ENCODE results near the gene POR. TPM values are rescaled to one million over a fixed set of nuclear protein-coding genes. Genes with fewer than 3 reads are reported as not detected.

POR gene
- total and polyA plus RNA-seq, 2 of the 13 experiments (the other 11 are each of a cell fraction or from before 2014, with no cell fraction given) = 145 to 266 TPM

DNA sequence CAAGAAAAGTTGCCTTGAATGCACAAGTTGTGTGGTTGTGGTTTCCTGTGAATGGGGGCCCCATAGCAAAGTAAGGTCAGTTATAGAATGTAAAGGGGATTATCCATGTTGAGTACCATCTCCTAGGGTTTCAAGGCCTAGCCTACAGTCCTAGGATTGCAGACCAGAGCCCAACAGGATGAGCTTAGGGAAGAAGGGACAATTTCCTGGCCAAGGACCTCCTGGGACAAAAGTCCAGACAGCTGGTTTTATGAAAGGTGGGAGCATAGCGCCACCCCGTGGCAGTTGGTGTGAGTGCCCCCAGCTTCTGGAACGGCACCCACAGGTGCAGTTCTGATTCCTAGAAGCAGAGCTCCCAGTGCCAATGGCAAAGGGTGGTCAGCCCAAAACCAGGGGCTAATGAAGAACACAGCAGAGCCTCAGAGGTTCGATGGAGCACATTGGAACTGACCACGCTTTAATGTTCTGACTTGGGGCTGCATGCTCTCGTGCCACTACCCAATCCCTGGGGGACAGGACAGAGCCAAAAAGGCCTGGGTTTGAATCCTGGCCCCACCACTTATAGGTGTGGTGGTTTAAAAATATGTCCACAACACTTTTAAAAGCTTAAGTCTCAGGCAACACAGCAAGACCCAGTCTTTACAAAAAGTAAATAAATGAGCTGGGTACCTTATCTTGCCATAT lies 105.2 kb downstream of the POR start (continued):
- no peak for TF ChIP-seq ZMYM3 (CRISPR knock-in tag; IDR thresholded peaks at IDR 0.05)
- no peak for TF ChIP-seq CREM (IDR thresholded peaks at IDR 0.05)
- no peak for TF ChIP-seq CREM (CRISPR knock-in tag; IDR thresholded peaks at IDR 0.05)
- peak; percentile 51 for TF ChIP-seq SAP130 (CRISPR knock-in tag; IDR thresholded peaks at IDR 0.05; ENCODE audit: low read depth)
- TF ChIP-seq, protein P1, sequence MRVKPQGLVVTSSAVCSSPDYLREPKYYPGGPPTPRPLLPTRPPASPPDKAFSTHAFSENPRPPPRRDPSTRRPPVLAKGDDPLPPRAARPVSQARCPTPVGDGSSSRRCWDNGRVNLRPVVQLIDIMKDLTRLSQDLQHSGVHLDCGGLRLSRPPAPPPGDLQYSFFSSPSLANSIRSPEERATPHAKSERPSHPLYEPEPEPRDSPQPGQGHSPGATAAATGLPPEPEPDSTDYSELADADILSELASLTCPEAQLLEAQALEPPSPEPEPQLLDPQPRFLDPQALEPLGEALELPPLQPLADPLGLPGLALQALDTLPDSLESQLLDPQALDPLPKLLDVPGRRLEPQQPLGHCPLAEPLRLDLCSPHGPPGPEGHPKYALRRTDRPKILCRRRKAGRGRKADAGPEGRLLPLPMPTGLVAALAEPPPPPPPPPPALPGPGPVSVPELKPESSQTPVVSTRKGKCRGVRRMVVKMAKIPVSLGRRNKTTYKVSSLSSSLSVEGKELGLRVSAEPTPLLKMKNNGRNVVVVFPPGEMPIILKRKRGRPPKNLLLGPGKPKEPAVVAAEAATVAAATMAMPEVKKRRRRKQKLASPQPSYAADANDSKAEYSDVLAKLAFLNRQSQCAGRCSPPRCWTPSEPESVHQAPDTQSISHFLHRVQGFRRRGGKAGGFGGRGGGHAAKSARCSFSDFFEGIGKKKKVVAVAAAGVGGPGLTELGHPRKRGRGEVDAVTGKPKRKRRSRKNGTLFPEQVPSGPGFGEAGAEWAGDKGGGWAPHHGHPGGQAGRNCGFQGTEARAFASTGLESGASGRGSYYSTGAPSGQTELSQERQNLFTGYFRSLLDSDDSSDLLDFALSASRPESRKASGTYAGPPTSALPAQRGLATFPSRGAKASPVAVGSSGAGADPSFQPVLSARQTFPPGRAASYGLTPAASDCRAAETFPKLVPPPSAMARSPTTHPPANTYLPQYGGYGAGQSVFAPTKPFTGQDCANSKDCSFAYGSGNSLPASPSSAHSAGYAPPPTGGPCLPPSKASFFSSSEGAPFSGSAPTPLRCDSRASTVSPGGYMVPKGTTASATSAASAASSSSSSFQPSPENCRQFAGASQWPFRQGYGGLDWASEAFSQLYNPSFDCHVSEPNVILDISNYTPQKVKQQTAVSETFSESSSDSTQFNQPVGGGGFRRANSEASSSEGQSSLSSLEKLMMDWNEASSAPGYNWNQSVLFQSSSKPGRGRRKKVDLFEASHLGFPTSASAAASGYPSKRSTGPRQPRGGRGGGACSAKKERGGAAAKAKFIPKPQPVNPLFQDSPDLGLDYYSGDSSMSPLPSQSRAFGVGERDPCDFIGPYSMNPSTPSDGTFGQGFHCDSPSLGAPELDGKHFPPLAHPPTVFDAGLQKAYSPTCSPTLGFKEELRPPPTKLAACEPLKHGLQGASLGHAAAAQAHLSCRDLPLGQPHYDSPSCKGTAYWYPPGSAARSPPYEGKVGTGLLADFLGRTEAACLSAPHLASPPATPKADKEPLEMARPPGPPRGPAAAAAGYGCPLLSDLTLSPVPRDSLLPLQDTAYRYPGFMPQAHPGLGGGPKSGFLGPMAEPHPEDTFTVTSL (CRISPR knock-in tag; IDR thresholded peaks at IDR 0.05; ENCODE audit: borderline replicate concordance) = no peak
- TF ChIP-seq, protein P2, sequence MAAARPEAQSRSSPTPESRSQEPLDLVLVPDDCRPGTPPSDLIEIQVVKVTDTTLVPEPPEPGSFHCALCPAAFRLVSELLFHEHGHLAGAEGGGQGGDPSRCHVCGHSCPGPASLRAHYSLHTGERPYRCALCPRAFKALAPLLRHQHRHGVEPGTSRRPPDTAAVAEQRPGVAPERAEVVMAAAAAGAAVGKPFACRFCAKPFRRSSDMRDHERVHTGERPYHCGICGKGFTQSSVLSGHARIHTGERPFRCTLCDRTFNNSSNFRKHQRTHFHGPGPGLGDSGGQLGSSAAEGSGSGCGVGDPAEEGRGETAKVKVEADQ (CRISPR knock-in tag; IDR thresholded peaks at IDR 0.05; ENCODE audit: borderline replicate concordance) = no peak
- TF ChIP-seq RELA (CRISPR knock-in tag; IDR thresholded peaks at IDR 0.05) = no peak
- no peak for TF ChIP-seq ZNF33A (CRISPR knock-in tag; IDR thresholded peaks at IDR 0.05; ENCODE audit: borderline replicate concordance)
- no peak for TF ChIP-seq HOXA3 (CRISPR knock-in tag; IDR thresholded peaks at IDR 0.05)
- TF ChIP-seq TP53 (CRISPR knock-in tag; conservative IDR thresholded peaks at IDR 0.05) = no peak
- no peak for TF ChIP-seq ZFP41 (CRISPR knock-in tag; IDR thresholded peaks at IDR 0.05; ENCODE audit: borderline replicate concordance)
- no peak for TF ChIP-seq ZMYM2 (CRISPR knock-in tag; IDR thresholded peaks at IDR 0.05)
- TF ChIP-seq, protein P3, sequence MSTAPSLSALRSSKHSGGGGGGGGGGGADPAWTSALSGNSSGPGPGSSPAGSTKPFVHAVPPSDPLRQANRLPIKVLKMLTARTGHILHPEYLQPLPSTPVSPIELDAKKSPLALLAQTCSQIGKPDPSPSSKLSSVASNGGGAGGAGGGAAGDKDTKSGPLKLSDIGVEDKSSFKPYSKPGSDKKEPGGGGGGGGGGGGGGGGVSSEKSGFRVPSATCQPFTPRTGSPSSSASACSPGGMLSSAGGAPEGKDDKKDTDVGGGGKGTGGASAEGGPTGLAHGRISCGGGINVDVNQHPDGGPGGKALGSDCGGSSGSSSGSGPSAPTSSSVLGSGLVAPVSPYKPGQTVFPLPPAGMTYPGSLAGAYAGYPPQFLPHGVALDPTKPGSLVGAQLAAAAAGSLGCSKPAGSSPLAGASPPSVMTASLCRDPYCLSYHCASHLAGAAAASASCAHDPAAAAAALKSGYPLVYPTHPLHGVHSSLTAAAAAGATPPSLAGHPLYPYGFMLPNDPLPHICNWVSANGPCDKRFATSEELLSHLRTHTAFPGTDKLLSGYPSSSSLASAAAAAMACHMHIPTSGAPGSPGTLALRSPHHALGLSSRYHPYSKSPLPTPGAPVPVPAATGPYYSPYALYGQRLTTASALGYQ (CRISPR knock-in tag; IDR thresholded peaks at IDR 0.05) = no peak
- TF ChIP-seq NRL (CRISPR knock-in tag; IDR thresholded peaks at IDR 0.05; ENCODE audit: borderline replicate concordance) = no peak
- TF ChIP-seq PLRG1 (conservative IDR thresholded peaks at IDR 0.05) = no peak
- TF ChIP-seq MXD4 (CRISPR knock-in tag; IDR thresholded peaks at IDR 0.05) = no peak
- TF ChIP-seq HNRNPL (IDR thresholded peaks at IDR 0.05; ENCODE audit: low read depth, low read length) = no peak
- no peak for TF ChIP-seq ZNF256 (CRISPR knock-in tag; conservative IDR thresholded peaks at IDR 0.05)
- TF ChIP-seq ZNF724P (CRISPR knock-in tag; IDR thresholded peaks at IDR 0.05; ENCODE audit: borderline replicate concordance) = no peak
- no peak for TF ChIP-seq KDM4B (CRISPR knock-in tag; IDR thresholded peaks at IDR 0.05)
- TF ChIP-seq ZNF496 (CRISPR knock-in tag; IDR thresholded peaks at IDR 0.05; ENCODE audit: insufficient replicate concordance) = no peak
- peak; percentile 62 for TF ChIP-seq ZNF781 (CRISPR knock-in tag; IDR thresholded peaks at IDR 0.05; ENCODE audit: borderline replicate concordance, not compliant biosample characterization)
